ENCODE data around the gene FAAP100.

Gene FAAP100

DNA sequence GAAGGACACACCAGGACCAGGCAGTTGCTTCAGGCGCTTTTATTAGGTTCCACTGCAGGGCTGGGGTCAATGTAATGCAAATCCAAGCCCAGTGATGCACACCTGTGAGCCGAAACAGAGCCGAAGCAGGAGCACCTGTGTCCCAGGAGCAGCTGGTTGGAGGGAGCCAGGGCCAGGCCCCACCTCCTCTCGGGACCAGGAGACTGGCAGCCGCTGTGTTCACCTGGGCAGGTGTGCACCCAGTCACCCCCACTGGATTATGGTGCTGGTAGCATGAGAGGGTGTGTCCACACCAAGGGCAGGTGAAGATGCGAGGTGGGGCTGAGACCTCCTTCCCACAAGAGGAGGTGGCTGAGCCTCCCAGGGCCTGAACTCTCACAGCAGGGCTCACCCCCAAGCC is 4.7 kb upstream of the FAAP100 start:
- no peak for DNase-seq (ENCODE audit: extremely low spot score)
- ChIA-PET POLR2A (no interaction called here), CTCF (interaction anchor here (0.7 kb wide), 1 partner anchor 14 kb away, joined by 5 read pairs; no protein-coding TSS in a partner anchor)
- TF ChIP-seq, protein P1, sequence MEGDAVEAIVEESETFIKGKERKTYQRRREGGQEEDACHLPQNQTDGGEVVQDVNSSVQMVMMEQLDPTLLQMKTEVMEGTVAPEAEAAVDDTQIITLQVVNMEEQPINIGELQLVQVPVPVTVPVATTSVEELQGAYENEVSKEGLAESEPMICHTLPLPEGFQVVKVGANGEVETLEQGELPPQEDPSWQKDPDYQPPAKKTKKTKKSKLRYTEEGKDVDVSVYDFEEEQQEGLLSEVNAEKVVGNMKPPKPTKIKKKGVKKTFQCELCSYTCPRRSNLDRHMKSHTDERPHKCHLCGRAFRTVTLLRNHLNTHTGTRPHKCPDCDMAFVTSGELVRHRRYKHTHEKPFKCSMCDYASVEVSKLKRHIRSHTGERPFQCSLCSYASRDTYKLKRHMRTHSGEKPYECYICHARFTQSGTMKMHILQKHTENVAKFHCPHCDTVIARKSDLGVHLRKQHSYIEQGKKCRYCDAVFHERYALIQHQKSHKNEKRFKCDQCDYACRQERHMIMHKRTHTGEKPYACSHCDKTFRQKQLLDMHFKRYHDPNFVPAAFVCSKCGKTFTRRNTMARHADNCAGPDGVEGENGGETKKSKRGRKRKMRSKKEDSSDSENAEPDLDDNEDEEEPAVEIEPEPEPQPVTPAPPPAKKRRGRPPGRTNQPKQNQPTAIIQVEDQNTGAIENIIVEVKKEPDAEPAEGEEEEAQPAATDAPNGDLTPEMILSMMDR (IDR thresholded peaks at IDR 0.05; ENCODE audit: control extremely low read depth, extremely low read depth, low read depth, missing control alignments), result no peak

DNA sequence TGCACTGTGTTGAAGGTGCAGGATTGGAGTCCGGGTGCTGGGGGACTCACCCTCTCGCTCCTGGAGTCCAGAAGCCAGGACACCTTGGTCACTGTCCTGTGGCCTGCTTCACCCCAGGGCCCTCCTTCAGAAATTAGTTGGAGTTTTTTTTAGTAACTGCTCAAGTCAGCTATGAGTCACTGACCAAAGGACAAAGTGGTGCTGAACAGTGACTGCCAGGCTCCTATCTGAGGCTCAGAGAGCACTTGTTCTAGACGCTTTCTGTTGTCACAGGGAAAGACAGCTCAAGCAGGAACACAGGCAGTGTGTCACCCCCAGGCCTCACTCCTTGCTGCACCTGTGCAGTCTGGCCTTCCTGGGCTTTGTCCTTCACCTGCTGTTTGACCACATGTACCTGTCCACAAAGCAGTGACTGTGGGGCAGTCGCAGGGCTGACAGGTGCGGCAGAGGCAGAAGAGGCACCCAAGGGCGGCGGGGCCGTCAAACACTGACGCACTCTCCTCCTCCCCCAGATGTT is 4.1 kb upstream of the FAAP100 start:
- DNase-seq (ENCODE audit: extremely low spot score), result no peak
- POLR2A ChIA-PET, result no interaction called here
- TF ChIP-seq, protein P1 (IDR thresholded peaks at IDR 0.05; ENCODE audit: control extremely low read depth, extremely low read depth, low read depth, missing control alignments), result no peak
- CTCF ChIA-PET, result interaction anchor here (2.8 kb wide), 1 partner anchor 45 kb away, joined by 12 read pairs; no protein-coding TSS in a partner anchor

DNA sequence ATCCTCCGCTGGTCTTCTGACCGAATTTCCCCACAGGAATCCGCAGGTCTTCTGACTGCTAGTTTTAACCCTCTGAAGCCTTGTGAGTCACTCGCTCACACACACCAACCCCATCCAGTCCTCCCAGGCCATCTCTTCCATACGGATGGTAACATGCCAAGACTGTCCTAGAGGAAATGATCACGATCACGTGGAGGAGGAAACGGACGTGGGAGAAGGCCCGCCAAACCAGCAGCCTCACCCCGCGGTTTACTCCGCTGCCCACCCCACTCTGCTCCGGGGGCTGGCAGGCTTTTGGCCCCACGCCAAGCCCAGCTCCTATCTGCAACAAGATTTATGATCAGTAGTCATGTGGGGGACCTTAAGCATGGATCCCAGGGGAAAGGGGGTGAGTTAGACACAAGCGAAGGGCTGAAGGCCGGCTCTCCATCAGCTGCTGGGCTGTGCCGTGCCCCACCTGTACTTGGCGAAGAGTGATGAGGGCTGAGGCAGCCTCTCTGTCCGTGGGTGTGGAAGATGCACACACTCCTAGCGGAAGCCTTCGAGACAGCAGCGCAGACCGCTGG is 1.5 kb upstream of the FAAP100 start:
- no peak for DNase-seq (ENCODE audit: extremely low spot score)
- POLR2A ChIA-PET, result no interaction called here
- TF ChIP-seq, protein P1 (IDR thresholded peaks at IDR 0.05; ENCODE audit: control extremely low read depth, extremely low read depth, low read depth, missing control alignments), result no peak
- CTCF ChIA-PET, result interaction anchor here (1.2 to 2.8 kb wide), 3 partner anchors 10 to 47 kb away, joined by 3 to 12 read pairs (median 3); no protein-coding TSS in a partner anchor

DNA sequence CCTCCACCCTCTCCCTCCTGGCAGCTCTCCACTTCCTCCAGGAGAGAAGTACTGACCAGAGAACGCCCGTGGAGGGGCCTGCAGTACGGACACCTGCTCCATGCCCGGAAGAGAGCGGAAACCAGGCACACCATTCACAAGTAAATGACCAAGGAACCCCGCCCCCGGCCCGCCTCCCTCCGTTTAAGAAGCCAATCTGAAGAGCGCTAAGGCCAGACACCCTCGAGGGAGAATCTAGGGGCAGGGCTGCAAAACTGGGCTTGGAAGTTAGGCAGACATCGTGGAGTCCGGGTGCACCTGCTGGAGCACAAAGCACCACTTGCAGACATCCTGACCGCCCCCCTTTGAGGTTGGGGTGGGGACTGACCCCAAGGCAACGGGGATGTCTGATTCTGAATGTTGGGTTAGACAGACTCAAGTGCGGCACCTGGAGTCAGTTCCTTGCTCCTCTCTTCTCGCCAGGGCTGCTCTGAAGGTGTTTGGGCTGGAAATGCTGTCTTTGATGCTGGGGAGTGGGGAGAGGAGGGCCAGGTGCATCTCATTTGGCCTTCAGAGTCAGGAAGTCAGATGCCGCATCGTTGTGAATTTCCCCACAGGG is 964 bp upstream of the FAAP100 start:
- TF ChIP-seq, protein P1 (IDR thresholded peaks at IDR 0.05; ENCODE audit: control extremely low read depth, extremely low read depth, low read depth, missing control alignments), result peak; percentile 22
- POLR2A ChIA-PET, result interaction anchor here (0.8 to 1.4 kb wide), 7 partner anchors 9 to 131 kb away, joined by 3 to 5 read pairs (median 3); partner anchors contain the start of genes ACTG1, ARL16 and HGS
- DNase-seq (ENCODE audit: extremely low spot score), result peak; percentile 89
- CTCF ChIA-PET, result interaction anchor here (2.1 to 2.5 kb wide), 2 partner anchors 8 to 48 kb away, joined by 8 read pairs; no protein-coding TSS in a partner anchor

DNA sequence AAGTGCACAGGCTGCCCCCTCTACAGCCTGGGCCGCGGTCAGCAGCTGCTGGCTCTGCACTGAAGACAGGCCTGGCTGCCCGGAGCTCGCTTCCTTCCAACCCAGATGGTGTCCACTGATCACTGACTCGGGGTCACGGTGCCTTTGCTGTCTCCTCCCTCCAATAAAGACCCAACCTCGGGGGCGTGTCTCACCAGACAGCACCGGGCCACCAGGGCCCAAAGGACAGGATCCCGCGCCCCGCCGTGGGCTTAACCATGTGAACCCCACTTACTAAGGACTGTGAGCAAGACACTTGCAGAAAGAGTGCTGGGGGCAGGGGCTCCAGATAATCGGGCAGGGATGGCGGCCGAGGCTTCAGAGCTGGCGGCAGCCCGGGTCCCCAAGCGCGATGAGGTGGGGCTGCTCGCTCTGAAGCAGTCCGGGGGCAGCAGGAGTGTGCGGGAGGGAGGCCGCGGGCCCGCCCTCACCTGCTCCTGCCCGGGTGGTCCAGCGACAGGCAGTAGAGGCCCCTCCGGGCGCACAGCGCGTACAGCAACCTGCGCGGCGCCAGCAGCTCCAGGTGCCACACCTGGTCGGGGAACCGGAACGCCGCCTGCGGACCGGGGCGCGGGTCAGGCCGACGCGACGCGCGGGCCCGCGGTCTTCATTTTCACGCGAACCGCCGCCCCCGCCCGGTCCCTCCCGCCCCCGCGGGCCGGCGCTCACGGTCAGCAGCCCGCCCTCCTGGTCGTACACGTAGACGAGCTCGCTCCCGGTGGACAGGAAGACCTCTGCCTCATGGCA is 502 bp downstream of the FAAP100 start:
- no peak for DNase-seq (ENCODE audit: extremely low spot score)
- ChIA-PET CTCF (interaction anchor here (1.1 to 2.5 kb wide), 4 partner anchors 10 to 50 kb away, joined by 3 to 8 read pairs (median 6); no protein-coding TSS in a partner anchor), POLR2A (interaction anchor here (0.6 to 1.4 kb wide), 5 partner anchors 38 to 132 kb away, joined by 3 to 4 read pairs (median 3); partner anchors contain the start of genes ACTG1, ARL16 and HGS)
- TF ChIP-seq, protein P1 (IDR thresholded peaks at IDR 0.05; ENCODE audit: control extremely low read depth, extremely low read depth, low read depth, missing control alignments), result no peak

All from GM10248 (cell line).